Fibroblast of skin of left quadriceps (primary cell): Measurements from ENCODE around the gene CNDP1.

Experiments
- DNase-seq, 2 experiments: peaks; one replicate each; pipeline ENCODE4 v3.0.0-alpha.2; 2013; ENCODE audit warnings: low read depth in 2 of 2

Gene CNDP1

GRCh38 chr18:74579496-74580065, 45.3 kb downstream of the CNDP1 start:
- DNase-seq = no peak

- no peak for DNase-seq
These were observed 48.3 kb downstream of the CNDP1 start for GRCh38 chr18:74582642-74583041.

- DNase-seq = no peak
These were observed 53.1 kb downstream of the CNDP1 start for GRCh38 chr18:74587441-74587840.

- DNase-seq = no peak
These were observed 54.7 kb downstream of the CNDP1 start for GRCh38 chr18:74589021-74589420.

- no peak for DNase-seq
These were observed 55.5 kb downstream of the CNDP1 start for GRCh38 chr18:74589811-74590210.

- DNase-seq = no peak
These were observed 56.4 kb downstream of the CNDP1 start for GRCh38 chr18:74590671-74591070.

- DNase-seq = no peak
These were observed 61.1 kb downstream of the CNDP1 start for GRCh38 chr18:74595431-74595830.

- peak in 1 of 2 experiments; percentile 46 for DNase-seq
These were observed 62.8 kb downstream of the CNDP1 start for GRCh38 chr18:74597034-74597661.

- peak; percentile 85 to 87 for DNase-seq
These were observed 63.5 kb downstream of the CNDP1 start, which contains the start of gene ZNF407 for GRCh38 chr18:74597662-74598349. Gene ZNF407, plus strand, starts transcription at chr18:74597870. Its CDS starts 33,150 bp downstream, at chr18:74631020.

- peak in 1 of 2 experiments; percentile 17 for DNase-seq
These were observed 64.2 kb downstream of the CNDP1 start for GRCh38 chr18:74598350-74599001.

GRCh38 chr18:74604361-74604760, 70.1 kb downstream of the CNDP1 start:
- no peak for DNase-seq

GRCh38 chr18:74604774-74605173, 70.5 kb downstream of the CNDP1 start:
- peak; percentile 30 to 39 for DNase-seq

- no peak for DNase-seq
These were observed 74.4 kb downstream of the CNDP1 start for GRCh38 chr18:74608681-74609080.

GRCh38 chr18:74609535-74609934, 75.2 kb downstream of the CNDP1 start:
- DNase-seq = no peak

- no peak for DNase-seq
These were observed 75.8 kb downstream of the CNDP1 start for GRCh38 chr18:74610051-74610615.

GRCh38 chr18:74610860-74611259, 76.6 kb downstream of the CNDP1 start:
- DNase-seq = no peak

- no peak for DNase-seq
These were observed 77.5 kb downstream of the CNDP1 start for GRCh38 chr18:74611765-74612164.

- no peak for DNase-seq
These were observed 79.1 kb downstream of the CNDP1 start for GRCh38 chr18:74613381-74613780.

GRCh38 chr18:74616494-74616893, 82.2 kb downstream of the CNDP1 start:
- no peak for DNase-seq

GRCh38 chr18:74617486-74617885, 83.2 kb downstream of the CNDP1 start:
- no peak for DNase-seq

- DNase-seq = no peak
These were observed 87.8 kb downstream of the CNDP1 start for GRCh38 chr18:74622072-74622471.
